Measurements from ENCODE around the gene ADAM23.

ADAM23 gene

DNA sequence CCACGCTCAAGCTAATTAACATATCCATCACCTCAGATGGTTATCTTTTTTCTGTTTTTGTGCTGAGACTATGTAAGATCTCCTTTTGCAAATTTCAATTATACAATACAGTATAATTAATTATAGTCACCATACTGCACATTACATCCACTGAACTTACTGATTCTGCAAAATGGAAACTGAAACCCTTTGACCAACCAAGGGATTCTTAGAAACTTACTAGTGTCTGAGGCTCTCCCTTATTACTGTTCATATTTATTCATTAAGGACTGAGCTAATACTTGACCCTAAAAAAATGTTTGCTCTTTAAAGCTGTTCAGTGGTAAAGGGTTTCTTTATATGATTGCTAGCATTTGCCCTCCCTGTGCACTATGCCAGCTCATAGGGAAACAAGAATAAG lies 50.7 kb downstream of the ADAM23 start:
- no peak for DNase-seq (ENCODE audit: low read depth in 2 of 2)

DNA sequence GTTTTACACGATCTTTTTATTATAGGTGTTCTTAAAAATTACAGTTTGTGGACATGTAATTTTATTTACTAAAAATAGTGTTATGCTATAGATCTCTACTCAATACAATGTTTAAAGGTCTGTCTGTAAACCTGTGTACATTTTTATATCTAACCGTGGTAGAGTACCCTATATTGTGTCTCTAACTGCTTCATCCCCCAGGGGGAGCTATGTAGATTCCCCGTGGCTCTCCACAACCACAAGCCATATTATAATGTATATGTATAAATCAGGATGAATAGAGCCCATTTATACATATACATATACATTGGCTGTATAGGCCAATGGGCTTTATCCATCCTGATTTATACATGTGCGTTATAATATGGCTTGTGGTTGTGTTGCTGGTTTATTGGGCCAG lies 59.4 kb downstream of the ADAM23 start:
- DNase-seq (ENCODE audit: low read depth in 2 of 2) = no peak

DNA sequence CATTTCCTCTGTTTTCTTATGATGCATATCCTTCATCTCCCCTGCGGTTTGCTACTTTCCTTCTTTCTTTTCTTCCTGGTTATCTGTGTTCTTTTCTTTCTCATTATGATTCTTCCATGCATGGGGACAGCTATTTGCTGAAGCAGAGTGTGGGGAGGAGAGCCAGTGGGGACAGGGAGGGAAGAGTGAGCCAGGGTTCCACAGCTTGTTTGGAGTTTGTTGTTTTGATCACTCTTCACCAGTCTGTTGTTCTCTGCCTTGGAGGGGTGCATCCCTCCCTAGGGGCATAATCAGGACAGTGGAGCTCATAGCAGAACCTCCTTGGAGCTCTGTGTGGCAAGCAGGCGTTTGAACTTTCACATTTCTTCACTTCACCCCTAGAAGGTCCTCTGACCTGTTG lies 68.0 kb downstream of the ADAM23 start:
- DNase-seq (ENCODE audit: low read depth in 2 of 2) = no peak

DNA sequence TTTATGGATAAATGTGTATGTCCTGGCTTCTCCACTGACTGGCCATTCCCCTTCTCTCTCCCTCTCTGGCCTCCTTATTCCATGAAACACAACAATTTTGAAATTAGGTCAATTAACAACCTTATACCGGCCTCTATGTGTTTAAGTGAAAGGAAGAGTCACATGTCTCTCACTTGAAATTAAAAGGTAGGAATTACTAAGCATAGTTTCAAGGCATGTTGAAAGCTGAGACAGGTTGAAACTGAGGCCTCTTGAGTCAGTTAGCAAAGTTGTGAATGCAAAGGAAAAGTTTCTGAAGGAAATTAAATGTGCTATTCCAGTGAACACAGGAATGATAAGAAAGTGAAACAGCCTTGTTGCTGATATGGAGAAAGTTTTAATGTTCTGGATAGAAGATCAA lies 69.7 kb downstream of the ADAM23 start:
- no peak for DNase-seq (ENCODE audit: low read depth in 2 of 2)

DNA sequence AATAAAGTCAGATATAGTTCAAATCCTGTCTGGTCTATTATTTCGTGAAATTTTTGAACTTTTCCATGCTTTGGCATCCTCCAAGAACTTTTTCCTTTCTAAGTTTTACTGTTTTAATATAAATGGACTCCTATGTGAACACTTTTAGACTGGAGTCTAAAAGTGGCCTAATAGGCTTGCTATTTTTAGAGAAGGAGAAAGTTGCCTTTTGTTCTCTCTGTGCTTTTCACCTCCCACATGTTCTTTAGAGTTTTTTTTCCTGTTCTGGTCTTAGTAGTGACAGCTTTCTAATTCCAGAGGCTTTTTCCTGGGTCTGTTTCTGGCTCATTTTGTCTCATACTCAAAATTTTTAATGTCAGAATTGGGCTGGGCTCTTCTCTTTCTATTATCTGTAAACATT lies 72.2 kb downstream of the ADAM23 start:
- no peak for DNase-seq (ENCODE audit: low read depth in 2 of 2)

DNA sequence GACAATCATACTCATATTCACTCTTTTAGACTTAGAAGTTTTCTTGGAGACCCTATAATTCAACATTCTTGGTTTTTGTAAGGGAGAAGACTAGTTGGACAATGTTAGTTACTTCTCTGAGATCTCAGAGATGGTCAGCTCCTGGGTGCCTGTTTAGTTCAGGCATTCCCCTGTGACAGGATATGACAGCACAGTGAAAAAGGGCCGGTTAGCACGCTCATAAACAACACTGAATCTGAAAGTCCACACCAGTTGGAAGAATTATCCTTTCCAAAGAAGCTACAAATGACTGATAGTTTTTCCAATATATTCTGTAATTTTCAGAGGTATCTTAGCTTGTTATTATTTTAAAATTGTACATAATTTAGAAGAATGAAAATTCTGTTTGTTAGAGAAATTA lies 75.7 kb downstream of the ADAM23 start:
- DNase-seq (ENCODE audit: low read depth in 2 of 2) = no peak

DNA sequence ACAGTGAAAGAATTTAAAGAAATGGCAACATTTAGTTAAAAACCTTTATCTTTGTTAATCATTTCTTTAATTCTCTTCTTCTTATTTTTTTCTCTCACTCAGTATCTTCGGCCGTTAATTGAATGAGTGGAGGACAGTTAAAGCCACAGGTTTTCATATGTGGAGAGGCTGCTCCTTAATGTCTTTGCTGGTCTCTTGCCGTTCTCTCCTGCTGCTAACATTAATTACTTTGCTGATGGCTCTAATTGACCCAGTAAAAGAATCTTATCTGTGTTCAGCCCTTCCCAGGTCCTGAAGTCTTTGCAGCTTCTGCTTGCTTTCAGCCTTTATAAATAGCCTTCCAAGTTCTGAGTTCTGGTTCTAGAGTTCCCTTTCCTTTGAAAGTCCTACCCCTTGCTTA lies 77.1 kb downstream of the ADAM23 start:
- no peak for DNase-seq (ENCODE audit: low read depth in 2 of 2)

DNA sequence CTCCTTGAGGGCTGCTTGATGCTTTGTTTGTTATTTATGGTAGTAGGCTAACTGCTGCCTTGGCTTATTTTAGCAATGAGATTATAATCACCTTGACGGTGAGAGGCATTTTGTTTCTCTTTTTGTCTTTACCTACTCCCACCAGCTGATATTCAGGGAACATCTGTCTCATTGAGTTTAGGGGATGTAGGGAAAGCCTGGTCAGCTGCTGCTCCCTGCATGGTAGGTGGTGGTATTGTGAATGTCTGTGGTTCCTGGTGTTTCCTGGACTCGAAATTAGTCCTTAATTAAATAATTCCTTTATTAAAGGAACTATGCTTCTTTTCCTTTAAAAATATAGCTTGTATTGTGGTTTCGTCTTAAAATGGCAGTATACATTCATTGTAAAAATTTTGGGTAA lies 77.8 kb downstream of the ADAM23 start:
- no peak for DNase-seq (ENCODE audit: low read depth in 2 of 2)

DNA sequence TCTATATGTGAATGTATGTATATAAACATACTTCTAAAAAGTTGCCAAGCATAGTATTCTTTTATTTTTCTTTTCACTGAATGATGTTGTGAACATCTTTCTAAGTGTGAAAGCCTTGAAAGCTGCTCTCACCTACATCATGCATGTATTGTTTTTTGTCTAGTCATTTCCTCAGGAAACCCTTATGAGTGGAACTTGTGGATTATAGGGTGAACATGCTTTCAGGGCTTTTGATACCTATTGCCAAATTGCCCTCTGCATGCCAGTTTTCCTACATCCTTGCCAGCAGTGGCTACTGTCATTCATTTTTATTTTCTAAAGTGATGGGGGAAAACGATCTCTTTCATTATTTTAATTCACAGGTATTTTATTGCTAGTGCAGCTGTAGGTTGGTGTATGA lies 78.3 kb downstream of the ADAM23 start:
- no peak for DNase-seq (ENCODE audit: low read depth in 2 of 2)

DNA sequence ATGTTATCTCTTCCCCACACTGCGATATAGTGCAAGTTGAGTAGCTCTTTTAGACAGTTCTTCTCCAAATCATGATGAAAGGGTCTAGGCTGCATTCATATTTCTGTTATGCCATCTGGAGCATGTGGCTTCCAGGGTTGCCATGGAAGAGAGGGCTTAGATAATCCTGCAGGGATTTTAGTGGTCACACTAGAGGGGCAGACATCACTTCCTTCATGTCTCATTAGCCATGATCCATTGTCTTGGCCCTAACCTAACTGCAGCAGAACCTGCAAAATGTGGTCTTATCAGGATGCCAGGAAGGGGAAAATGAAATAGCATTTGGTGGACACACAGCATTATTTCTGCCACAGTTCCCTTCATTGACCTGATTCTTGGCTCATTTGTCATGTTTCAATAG lies 83.1 kb downstream of the ADAM23 start:
- no peak for DNase-seq (ENCODE audit: low read depth in 2 of 2)

DNA sequence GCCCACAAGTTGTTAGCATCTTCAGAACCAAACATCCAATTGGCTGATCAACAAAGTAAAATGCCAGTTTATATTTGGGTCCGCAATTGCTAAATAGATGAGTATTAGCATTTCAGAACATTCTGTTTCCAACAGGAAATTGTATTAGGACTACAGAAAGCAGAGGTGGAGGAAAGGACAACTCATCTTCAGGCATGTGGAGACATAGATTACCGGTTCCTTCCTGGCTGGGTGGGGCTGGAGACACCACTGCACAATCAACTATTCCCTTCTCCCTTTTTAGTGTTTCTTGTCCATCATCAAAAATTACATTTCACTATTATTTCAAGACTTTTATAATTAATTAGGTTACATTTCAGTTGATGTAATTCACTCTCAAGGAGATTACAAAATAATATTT lies 83.8 kb downstream of the ADAM23 start:
- DNase-seq (ENCODE audit: low read depth in 2 of 2) = no peak

DNA sequence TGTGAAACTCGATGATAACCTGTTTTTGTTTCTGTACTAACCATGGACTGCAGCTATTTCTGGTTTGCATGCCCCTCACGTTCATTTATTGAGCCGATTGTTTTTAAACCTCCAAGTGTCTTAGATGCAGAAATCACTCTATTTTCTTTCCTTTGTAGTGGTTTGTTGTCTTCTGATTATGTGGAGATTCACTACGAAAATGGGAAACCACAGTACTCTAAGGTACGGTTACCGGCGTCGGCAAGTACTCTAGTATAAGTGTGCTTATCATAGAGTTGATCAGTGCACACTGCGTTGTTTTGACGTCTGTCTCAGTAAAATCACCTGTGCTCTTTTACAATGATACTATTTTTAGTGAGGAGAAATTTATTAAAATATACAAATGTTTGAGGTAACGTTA lies 87.4 kb downstream of the ADAM23 start:
- DNase-seq (ENCODE audit: low read depth in 2 of 2) = no peak

DNA sequence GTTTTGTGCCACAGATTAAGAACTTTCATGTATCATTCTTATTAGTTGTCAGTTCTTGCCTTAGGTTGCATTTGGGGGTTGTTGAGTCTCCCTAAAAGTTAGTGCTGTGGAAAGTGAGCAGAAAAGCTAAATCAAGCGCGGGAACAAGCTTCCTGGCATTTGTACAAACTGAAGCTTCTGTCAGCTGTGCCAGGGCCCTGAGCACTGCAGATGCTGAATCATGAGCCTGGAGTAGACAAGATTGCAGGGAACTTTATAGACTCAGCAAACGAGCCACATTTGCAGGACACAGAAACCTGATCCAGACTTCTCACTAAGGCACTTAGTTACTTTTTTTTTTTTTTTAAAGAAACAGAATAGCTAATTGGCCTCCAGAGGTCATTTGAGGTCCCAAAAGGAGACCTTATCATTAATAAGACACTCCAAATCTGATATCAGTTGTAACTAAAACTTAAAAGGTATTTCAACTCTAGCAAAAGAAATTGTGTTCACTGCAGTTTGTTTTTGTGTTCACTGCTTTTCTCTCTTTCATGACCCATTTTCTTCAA lies 88.7 kb downstream of the ADAM23 start:
- DNase-seq (ENCODE audit: low read depth in 2 of 2) = no peak

DNA sequence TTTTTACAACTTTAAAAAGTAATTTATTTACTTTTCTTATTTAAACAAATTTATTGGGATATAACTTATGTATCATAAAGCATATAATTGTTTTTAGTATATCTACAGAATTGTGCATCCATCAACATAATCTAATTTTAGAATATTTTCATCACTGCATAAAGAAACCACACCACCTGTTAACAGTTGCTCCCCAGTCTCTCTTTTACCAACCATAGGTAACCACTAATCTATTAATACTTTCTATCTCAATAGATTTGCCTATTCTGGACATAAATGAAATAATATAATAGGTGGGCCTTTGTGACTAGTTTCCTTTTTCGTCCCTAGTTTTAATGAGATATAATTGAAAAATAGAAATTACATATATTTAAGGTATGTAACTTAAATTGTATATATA lies 90.6 kb downstream of the ADAM23 start:
- DNase-seq (ENCODE audit: low read depth in 2 of 2) = no peak

DNA sequence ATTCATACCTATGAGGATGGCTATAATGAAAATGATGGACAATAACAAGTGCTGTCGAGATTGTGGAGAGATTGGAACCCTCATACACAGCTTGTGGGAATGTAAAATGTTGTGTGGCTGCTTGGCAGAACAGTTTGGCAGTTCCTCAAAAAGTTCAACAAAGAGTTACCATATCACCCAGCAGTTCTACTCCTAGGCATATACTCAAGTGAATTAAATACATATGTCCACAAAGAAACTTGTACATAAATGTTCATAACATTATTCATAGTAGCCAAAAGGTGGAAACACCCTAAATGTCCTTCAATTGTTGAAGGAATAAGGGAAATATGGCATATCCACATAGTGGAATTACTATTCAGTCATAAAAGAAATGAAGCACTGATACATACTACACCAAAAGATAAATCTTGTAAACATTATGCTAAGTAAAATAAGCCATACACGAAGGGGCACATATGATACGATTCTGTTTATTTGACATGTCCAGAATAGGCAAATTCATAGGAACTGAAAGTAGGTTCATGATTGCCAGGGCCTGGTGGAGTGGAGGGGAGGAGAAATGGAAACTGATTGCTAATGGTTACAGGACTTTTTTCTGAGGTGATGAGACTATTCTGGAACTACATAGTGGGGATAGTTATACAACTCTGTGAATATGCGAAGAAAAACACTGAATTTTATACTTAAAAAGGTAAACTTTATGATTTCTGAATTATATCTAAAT lies 92.1 kb downstream of the ADAM23 start:
- no peak for DNase-seq (ENCODE audit: low read depth in 2 of 2)

DNA sequence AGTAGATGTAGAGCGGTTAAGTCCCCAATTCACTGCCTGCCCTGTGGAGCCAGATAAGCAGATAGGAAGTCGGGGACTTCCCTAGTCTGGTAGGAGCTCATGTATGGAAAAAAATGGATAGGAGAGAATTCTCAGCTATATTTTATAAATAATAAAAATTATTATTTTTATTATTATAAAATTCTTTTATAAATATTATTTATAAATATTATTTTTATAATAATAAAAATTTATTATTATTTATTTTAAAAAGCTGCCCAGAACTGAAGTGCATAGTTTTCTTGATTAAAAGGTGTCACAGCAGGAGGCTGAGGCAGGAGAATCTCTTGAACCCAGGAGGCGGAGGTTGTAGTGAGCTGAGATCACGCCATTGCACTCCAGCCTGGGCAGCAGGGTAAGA lies 97.4 kb downstream of the ADAM23 start:
- no peak for DNase-seq (ENCODE audit: low read depth in 2 of 2)

DNA sequence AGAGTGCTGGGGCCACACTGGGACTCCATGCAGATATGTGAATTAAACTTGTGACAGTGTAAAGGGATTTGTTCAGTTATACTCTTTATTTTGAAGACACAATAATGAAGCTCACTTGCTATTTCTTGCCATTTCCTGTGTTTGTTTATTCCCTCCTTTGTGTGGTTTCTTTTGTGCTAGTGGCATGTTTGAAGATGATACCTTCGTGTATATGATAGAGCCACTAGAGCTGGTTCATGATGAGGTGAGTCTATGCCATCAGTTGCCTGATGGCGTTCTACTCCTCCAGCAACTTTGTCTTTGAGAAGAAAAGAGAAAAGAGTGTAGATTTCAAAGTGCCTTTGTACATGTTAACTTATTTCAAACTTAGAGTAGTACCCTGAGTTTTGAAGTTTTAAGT lies 99.7 kb downstream of the ADAM23 start:
- DNase-seq (ENCODE audit: low read depth in 2 of 2) = no peak

DNA sequence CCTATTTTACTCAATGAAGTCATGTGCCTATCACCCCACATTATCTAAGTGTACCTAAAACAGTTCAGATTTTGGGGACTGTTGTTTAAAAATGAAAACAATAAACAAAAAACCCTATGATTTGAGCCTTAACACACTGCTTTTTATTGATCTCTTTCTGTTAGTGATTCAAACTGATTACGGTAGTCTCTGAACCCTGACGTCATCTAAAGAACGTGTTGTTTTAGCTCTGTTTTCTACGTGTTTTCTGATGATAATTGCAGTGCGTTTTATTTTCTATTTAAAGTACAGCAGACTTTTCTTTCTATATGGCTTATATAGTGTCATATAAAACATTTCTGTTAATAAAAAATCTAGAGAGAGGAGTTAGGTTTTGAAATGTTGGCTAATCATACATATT lies 105.1 kb downstream of the ADAM23 start:
- DNase-seq (ENCODE audit: low read depth in 2 of 2) = no peak

DNA sequence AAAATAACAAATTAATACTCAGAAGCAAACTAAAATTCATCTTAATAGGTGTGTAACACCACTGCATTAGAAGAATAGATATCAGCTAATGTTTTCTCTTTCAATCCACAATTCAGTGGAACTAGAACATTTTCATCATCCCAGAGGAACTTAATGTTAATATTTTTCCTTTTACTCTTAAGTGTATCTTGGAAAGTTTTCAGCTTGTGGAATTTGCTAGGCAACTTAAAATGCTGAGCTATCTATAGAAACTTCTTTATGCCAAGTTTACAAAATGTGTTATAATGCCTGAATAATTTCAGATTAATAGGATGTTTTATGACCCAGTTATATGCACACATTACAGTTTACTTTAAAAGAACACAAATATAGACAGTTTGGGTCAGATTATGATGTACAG lies 112.4 kb downstream of the ADAM23 start:
- no peak for DNase-seq (ENCODE audit: low read depth in 2 of 2)

DNA sequence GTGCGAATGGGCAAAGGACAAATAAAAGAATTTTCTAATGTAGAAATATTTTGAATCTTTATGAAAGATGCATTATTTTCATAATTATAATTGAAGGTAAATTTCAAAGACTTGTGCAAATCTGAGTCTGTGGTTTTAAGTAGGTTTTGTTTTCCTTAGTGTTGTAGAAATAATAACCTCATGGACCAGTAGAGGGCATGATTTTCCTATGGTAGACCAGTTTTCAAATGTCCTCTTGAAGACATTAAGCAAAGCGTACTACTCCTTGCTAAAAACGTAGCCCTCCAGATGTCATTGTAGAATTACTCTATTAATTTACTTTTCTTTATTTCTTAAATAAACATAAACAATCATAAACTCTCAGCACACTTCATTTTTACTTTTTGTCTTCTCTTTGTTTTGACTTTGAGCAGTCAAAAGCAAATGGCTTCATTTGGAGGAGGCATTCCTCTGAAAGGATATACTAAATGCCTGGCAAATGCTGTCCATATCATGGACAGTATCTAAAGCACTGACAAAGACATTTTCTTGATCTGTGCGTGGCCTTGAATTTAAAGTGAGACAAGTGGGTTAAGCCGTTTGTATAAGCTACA lies 113.1 kb downstream of the ADAM23 start:
- no peak for DNase-seq (ENCODE audit: low read depth in 2 of 2)

DNA sequence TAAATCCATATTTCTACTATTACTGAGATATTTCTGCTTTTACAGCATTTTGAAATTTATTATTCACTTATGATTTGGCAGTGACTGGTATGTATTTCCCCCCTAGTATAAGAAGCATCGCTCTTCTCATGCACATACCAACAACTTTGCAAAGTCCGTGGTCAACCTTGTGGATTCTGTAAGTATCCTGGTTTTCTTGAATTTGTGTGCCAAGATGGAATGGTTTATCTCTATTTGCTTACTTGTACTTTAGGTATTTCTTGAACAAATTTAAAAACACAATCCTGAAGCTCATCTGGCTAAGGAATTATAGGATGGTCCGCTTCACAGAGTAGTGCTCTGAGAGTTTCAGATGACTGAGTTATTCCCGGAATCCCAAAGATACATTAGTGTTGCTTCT lies 114.0 kb downstream of the ADAM23 start:
- peak in 1 of 2 experiments; percentile 17 for DNase-seq (ENCODE audit: low read depth in 2 of 2)

DNA sequence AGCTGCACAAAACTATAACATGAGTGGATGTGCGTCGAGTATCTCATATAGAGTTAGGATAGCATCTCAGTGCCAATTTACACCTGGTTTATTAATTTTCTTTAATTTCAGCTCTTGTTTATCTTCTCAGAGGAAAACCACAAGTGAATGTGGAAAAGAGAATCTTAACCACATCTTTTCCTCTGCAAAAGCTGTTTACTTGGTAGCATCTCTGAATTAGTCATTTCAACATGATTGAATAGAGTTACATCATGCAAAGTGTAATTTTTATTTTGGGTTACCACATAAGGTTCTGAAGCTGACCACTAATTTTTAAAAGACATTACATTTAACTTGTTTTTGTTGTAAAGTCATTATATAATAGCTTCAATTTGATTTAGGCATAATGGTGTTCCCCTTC lies 115.2 kb downstream of the ADAM23 start:
- peak in 1 of 2 experiments; percentile 10 for DNase-seq (ENCODE audit: low read depth in 2 of 2)

DNA sequence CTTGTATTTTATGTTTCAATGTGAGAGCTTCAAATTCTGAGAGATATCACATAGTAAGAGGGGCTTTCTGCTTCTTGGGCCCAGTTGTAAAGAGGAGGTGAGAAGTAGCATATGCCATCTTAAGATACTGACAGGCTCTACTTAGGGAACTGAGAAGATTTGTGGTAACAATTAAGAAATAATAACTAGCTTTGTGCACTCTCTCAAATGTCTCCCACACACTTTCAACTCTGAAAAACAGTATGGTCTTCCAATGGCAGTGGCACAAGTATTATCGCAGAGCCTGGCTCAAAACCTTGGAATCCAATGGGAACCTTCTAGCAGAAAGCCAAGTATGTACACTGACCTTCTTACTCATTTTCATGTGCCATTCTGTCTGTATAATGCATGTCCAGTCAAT lies 118.6 kb downstream of the ADAM23 start:
- no peak for DNase-seq (ENCODE audit: low read depth in 2 of 2)

DNA sequence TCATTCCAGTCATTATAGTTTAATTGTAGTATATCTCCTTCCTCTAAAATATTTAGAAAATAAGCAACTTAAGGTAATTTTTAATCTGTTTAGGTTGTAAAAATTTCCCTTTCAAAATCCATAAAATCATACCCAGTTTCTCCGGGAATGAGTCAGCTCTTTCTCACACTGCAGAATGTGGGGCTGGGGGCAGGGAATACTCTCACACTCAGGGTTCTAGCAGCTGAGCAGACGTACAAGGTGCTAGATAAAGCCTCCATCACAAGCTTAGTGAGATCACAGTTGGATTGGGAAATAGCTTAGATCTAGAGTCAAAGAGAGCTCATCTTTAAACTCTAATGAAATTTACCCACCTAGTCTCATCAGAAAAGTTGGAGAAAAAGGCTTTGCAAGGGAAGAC lies 119.0 kb downstream of the ADAM23 start:
- no peak for DNase-seq (ENCODE audit: low read depth in 2 of 2)
